LoVo (cell line): ENCODE measurements around the gene OR2L13.
"Not testable (repeated sequence)": the region's sequence is repeated elsewhere in the genome, so short reads cannot be mapped to it uniquely, and the experiment has no call there.

Experiments used
- DNase-seq: peaks from one replicate; pipeline ENCODE4 v3.0.0-alpha.2; 2016; ENCODE audit warnings: low spot score

Gene OR2L13

GRCh38 chr1:248094884-248095283, at the start of gene OR2L13:
Gene OR2L13 (plus strand): TSS chr1:248095184. CDS start chr1:248099376, 4,192 bp downstream.
- no peak for DNase-seq

- DNase-seq, result no peak
These were observed 49.8 kb upstream of the OR2L13 start for GRCh38 chr1:248045209-248045608.

GRCh38 chr1:248046536-248046935, 48.4 kb upstream of the OR2L13 start, which contains the start of gene OR2L3:
Gene OR2L3 (plus strand): TSS chr1:248046836. CDS start chr1:248060682, 13,846 bp downstream.
- DNase-seq, result no peak

GRCh38 chr1:248047008-248047407, 48.0 kb upstream of the OR2L13 start:
- DNase-seq, result no peak

GRCh38 chr1:248054671-248055070, 40.3 kb upstream of the OR2L13 start:
- DNase-seq, result no peak

- DNase-seq, result no peak
These were observed 39.7 kb upstream of the OR2L13 start for GRCh38 chr1:248055261-248055660.

- DNase-seq, result no peak
These were observed 29.9 kb upstream of the OR2L13 start for GRCh38 chr1:248065071-248065470.

GRCh38 chr1:248065604-248066003, 29.4 kb upstream of the OR2L13 start:
- DNase-seq, result no peak

- not testable (repeated sequence) for DNase-seq
These were observed 11.1 kb upstream of the OR2L13 start for GRCh38 chr1:248083864-248084263.

- no peak for DNase-seq
These were observed 3.5 kb downstream of the OR2L13 start for GRCh38 chr1:248098529-248098928.

GRCh38 chr1:248102847-248103246, 7.9 kb downstream of the OR2L13 start:
- no peak for DNase-seq

GRCh38 chr1:248111157-248111556, 16.2 kb downstream of the OR2L13 start:
- no peak for DNase-seq

- DNase-seq, result no peak
These were observed 19.9 kb downstream of the OR2L13 start for GRCh38 chr1:248114890-248115289.

GRCh38 chr1:248127653-248128052, 32.7 kb downstream of the OR2L13 start:
- DNase-seq, result no peak

GRCh38 chr1:248136811-248137210, 41.8 kb downstream of the OR2L13 start:
- no peak for DNase-seq

GRCh38 chr1:248140846-248141245, 45.9 kb downstream of the OR2L13 start:
- DNase-seq, result no peak

- no peak for DNase-seq
These were observed 48.3 kb downstream of the OR2L13 start for GRCh38 chr1:248143311-248143710.

GRCh38 chr1:248144513-248145198, 49.7 kb downstream of the OR2L13 start, which contains the start of gene OR2M5:
Gene OR2M5 (plus strand): TSS chr1:248145148. CDS start chr1:248145148, 0 bp downstream.
- DNase-seq, result no peak
